ENCODE results near the gene SYT2. TPM values are rescaled to one million over a fixed set of nuclear protein-coding genes. Genes with fewer than 3 reads are reported as not detected.

SYT2 gene
- total RNA-seq, 1 experiment from 2014 or later = 12.1 TPM

DNA sequence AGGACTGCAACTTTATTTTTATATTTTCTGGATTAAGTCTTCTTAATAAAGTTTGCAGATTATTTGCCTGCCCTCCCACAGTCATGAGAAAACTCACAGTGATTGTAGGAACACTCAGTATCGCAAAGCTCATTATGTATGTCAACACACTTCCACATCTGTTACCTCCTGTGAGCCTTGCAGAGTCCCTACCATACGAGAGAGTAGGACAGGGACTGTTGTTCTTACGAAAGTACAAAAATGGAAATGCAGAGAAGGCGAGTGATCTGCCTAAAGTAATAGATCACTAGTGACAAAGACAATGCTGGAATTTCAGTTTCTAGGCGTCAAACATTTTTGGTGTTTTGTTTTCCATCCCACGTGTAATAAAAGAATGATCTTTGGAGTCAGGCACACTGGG lies 131.7 kb downstream of the SYT2 start (continued):
- TF ChIP-seq, protein P1, sequence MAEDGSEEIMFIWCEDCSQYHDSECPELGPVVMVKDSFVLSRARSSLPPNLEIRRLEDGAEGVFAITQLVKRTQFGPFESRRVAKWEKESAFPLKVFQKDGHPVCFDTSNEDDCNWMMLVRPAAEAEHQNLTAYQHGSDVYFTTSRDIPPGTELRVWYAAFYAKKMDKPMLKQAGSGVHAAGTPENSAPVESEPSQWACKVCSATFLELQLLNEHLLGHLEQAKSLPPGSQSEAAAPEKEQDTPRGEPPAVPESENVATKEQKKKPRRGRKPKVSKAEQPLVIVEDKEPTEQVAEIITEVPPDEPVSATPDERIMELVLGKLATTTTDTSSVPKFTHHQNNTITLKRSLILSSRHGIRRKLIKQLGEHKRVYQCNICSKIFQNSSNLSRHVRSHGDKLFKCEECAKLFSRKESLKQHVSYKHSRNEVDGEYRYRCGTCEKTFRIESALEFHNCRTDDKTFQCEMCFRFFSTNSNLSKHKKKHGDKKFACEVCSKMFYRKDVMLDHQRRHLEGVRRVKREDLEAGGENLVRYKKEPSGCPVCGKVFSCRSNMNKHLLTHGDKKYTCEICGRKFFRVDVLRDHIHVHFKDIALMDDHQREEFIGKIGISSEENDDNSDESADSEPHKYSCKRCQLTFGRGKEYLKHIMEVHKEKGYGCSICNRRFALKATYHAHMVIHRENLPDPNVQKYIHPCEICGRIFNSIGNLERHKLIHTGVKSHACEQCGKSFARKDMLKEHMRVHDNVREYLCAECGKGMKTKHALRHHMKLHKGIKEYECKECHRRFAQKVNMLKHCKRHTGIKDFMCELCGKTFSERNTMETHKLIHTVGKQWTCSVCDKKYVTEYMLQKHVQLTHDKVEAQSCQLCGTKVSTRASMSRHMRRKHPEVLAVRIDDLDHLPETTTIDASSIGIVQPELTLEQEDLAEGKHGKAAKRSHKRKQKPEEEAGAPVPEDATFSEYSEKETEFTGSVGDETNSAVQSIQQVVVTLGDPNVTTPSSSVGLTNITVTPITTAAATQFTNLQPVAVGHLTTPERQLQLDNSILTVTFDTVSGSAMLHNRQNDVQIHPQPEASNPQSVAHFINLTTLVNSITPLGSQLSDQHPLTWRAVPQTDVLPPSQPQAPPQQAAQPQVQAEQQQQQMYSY (CRISPR knock-in tag; IDR thresholded peaks at IDR 0.05) = no peak
- TF ChIP-seq, protein P2, sequence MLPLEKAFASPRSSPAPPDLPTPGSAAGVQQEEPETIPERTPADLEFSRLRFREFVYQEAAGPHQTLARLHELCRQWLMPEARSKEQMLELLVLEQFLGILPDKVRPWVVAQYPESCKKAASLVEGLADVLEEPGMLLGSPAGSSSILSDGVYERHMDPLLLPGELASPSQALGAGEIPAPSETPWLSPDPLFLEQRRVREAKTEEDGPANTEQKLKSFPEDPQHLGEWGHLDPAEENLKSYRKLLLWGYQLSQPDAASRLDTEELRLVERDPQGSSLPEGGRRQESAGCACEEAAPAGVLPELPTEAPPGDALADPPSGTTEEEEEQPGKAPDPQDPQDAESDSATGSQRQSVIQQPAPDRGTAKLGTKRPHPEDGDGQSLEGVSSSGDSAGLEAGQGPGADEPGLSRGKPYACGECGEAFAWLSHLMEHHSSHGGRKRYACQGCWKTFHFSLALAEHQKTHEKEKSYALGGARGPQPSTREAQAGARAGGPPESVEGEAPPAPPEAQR (CRISPR knock-in tag; IDR thresholded peaks at IDR 0.05) = no peak
- TF ChIP-seq, protein P3, sequence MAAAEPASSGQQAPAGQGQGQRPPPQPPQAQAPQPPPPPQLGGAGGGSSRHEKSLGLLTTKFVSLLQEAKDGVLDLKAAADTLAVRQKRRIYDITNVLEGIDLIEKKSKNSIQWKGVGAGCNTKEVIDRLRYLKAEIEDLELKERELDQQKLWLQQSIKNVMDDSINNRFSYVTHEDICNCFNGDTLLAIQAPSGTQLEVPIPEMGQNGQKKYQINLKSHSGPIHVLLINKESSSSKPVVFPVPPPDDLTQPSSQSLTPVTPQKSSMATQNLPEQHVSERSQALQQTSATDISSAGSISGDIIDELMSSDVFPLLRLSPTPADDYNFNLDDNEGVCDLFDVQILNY (CRISPR knock-in tag; IDR thresholded peaks at IDR 0.05) = no peak
- no peak for TF ChIP-seq FOXK1 (CRISPR knock-in tag; IDR thresholded peaks at IDR 0.05)
- TF ChIP-seq, protein P4, sequence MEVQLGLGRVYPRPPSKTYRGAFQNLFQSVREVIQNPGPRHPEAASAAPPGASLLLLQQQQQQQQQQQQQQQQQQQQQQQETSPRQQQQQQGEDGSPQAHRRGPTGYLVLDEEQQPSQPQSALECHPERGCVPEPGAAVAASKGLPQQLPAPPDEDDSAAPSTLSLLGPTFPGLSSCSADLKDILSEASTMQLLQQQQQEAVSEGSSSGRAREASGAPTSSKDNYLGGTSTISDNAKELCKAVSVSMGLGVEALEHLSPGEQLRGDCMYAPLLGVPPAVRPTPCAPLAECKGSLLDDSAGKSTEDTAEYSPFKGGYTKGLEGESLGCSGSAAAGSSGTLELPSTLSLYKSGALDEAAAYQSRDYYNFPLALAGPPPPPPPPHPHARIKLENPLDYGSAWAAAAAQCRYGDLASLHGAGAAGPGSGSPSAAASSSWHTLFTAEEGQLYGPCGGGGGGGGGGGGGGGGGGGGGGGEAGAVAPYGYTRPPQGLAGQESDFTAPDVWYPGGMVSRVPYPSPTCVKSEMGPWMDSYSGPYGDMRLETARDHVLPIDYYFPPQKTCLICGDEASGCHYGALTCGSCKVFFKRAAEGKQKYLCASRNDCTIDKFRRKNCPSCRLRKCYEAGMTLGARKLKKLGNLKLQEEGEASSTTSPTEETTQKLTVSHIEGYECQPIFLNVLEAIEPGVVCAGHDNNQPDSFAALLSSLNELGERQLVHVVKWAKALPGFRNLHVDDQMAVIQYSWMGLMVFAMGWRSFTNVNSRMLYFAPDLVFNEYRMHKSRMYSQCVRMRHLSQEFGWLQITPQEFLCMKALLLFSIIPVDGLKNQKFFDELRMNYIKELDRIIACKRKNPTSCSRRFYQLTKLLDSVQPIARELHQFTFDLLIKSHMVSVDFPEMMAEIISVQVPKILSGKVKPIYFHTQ (CRISPR knock-in tag; IDR thresholded peaks at IDR 0.05) = no peak
- TF ChIP-seq GRHL2 (CRISPR knock-in tag; IDR thresholded peaks at IDR 0.05; ENCODE audit: insufficient replicate concordance, severe bottlenecking) = no peak

DNA sequence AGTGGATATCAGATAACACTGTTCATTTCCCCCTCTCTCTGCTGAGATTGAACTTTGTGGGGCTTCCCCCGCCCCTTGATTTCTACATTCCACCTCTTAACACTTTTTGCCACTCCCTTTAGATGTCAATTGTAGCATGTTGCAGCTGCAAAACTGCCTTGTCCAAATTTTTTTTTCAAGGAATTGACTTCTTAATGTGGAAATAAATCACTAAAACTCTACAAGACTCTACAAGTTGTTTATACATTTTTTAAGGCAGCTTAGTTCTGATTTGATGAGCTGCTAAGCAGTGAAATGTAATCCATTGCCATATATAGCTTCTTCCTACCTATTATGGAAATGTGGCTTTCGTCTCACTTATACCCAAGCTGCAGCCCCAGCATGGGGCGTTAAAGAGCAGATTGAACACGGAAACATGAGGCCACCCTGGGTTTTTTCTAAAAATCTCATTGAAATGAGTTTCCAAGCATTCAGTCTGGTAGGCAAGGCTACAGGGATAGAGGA lies 132.2 kb downstream of the SYT2 start:
- no peak for DNase-seq (ENCODE audit: low spot score)
- TF ChIP-seq ZNF263 (CRISPR knock-in tag; IDR thresholded peaks at IDR 0.05; ENCODE audit: low read depth) = no peak
- no peak for TF ChIP-seq TEAD1 (CRISPR knock-in tag; IDR thresholded peaks at IDR 0.05)
- TF ChIP-seq NR2C2 (CRISPR knock-in tag; IDR thresholded peaks at IDR 0.05) = no peak
- no peak for TF ChIP-seq SOX15 (CRISPR knock-in tag; IDR thresholded peaks at IDR 0.05)
- TF ChIP-seq, protein P2 (CRISPR knock-in tag; IDR thresholded peaks at IDR 0.05) = no peak
- TF ChIP-seq PRRX2 (CRISPR knock-in tag; IDR thresholded peaks at IDR 0.05) = no peak
- no peak for TF ChIP-seq SMAD3 (CRISPR knock-in tag; IDR thresholded peaks at IDR 0.05; ENCODE audit: borderline replicate concordance)
- TF ChIP-seq ZNF671 (CRISPR knock-in tag; IDR thresholded peaks at IDR 0.05) = no peak
- no peak for TF ChIP-seq ZNF121 (CRISPR knock-in tag; IDR thresholded peaks at IDR 0.05)
- no peak for TF ChIP-seq CBFB (CRISPR knock-in tag; IDR thresholded peaks at IDR 0.05; ENCODE audit: low read depth)
- no peak for TF ChIP-seq TP53 (CRISPR knock-in tag; IDR thresholded peaks at IDR 0.05)
- no peak for TF ChIP-seq GRHL2 (CRISPR knock-in tag; IDR thresholded peaks at IDR 0.05; ENCODE audit: insufficient replicate concordance, severe bottlenecking)
- TF ChIP-seq ATF1 (CRISPR knock-in tag; IDR thresholded peaks at IDR 0.05) = no peak
- ChIA-PET CTCF (interaction anchor here (0.6 to 2.9 kb wide), 17 partner anchors 8 to 423 kb away, joined by 3 to 25 read pairs (median 4); partner anchors contain the start of gene SYT2), POLR2A (interaction anchor here (0.5 kb wide), 1 partner anchor 241 kb away, joined by 4 read pairs; no protein-coding TSS in a partner anchor)
- Mint-ChIP-seq H3K36me3 (no peaks in the 10 kb centered on the region; the same call in 1 of the 2 replicates), H3K27me3 (ENCODE audit: low read depth) (no peaks in the 10 kb centered on the region), H3K9me3 (no peaks in the 10 kb centered on the region), H3K4me1 (peaks cover 40% of the 10 kb centered on the region), H3K4me3 (peak overlapping the region; percentile 0; the same call in 1 of the 2 replicates), H3K27ac (peak overlapping the region; percentile 78)
- peak; percentile 49 for ATAC-seq

Data from WTC11 (cell line).